ENCODE measurements around the gene PHC2. TPM values are rescaled to one million over a fixed set of nuclear protein-coding genes. Genes with fewer than 3 reads are reported as not detected.

The PHC2 gene
- total RNA-seq, 1 donor from 2014 or later = 65.0 TPM

DNA sequence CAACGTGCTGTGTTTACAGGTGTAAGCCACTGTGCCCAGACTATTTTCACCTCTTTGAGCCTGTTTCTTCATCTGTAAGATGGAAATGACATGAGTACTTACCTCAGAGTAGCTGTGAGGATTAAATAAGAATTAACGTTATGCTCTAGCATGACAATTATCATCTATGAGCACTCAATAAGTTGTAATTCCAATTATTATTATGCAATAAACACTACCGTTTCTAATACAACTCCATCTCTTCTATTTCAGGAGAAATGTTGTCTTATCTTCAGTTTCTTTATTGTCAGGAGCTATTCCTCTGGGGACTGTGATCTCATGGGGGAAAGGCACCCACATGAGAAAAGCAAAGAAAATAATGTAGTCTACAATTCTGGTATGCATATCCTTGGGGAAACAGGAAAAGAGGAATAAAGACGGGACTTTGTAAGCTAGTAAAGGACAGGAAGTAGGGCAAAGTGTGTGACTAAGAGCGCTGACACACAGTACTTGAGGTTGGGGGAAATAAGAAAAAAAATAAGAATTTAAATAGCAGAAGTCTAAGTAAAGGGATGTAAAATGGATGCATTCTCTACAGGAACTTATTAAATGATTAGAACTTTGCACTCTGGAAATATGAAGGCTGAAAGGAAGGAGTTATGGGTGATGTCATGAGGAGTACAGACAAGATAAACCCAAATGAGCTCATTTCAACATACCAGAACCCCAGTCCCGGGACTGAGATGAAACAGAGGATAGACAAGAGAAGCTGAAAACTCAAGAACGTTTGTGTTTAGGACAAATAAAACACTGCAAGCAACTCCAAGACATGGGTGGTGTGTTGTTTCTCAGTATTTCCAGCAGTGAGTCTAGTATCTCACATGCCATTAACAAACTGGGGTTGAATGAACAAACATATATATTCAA is 9.8 kb downstream of the PHC2 start:
- H3K9me3 ChIP-seq (ENCODE audit: low read depth) = peaks cover 3% of the 10 kb centered on the region
- H3F3A ChIP-seq (ENCODE audit: low read depth) = no peaks in the 10 kb centered on the region
- no peaks in the 10 kb centered on the region for H4K20me1 ChIP-seq (ENCODE audit: low read depth)
- Mint-ChIP-seq H3K4me3 (no peak overlapping the region), H3K4me1 (peaks cover 4% of the 10 kb centered on the region), H3K9me3 (peaks cover 17% of the 10 kb centered on the region), H3K27ac (peak overlapping the region; percentile 2), H3K27me3 (ENCODE audit: insufficient read depth, low read depth) (peaks cover 2% of the 10 kb centered on the region), H3K36me3 (peaks cover 2% of the 10 kb centered on the region)
- no peak overlapping the region for H3K4me2 ChIP-seq
- TF ChIP-seq EZH2 (IDR thresholded peaks at IDR 0.05) (no peak), EZH2phosphoT487 (IDR thresholded peaks at IDR 0.05) (no peak)
- TF ChIP-seq, protein P1, sequence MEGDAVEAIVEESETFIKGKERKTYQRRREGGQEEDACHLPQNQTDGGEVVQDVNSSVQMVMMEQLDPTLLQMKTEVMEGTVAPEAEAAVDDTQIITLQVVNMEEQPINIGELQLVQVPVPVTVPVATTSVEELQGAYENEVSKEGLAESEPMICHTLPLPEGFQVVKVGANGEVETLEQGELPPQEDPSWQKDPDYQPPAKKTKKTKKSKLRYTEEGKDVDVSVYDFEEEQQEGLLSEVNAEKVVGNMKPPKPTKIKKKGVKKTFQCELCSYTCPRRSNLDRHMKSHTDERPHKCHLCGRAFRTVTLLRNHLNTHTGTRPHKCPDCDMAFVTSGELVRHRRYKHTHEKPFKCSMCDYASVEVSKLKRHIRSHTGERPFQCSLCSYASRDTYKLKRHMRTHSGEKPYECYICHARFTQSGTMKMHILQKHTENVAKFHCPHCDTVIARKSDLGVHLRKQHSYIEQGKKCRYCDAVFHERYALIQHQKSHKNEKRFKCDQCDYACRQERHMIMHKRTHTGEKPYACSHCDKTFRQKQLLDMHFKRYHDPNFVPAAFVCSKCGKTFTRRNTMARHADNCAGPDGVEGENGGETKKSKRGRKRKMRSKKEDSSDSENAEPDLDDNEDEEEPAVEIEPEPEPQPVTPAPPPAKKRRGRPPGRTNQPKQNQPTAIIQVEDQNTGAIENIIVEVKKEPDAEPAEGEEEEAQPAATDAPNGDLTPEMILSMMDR (IDR thresholded peaks at IDR 0.05) = no peak
- no peaks in the 10 kb centered on the region for H3K36me3 ChIP-seq
- no peaks in the 10 kb centered on the region for H3K79me2 ChIP-seq (ENCODE audit: low read depth)
- no peak overlapping the region for H3K9ac ChIP-seq
- no peak overlapping the region for H3K27ac ChIP-seq
- H3K4me3 ChIP-seq = no peak overlapping the region
- H3K27me3 ChIP-seq = no peaks in the 10 kb centered on the region
- peaks cover 7% of the 10 kb centered on the region for H3K4me1 ChIP-seq
- H2AFZ ChIP-seq (replicated peaks) = no peak overlapping the region
- no peak for DNase-seq (ENCODE audit: low spot score)

DNA sequence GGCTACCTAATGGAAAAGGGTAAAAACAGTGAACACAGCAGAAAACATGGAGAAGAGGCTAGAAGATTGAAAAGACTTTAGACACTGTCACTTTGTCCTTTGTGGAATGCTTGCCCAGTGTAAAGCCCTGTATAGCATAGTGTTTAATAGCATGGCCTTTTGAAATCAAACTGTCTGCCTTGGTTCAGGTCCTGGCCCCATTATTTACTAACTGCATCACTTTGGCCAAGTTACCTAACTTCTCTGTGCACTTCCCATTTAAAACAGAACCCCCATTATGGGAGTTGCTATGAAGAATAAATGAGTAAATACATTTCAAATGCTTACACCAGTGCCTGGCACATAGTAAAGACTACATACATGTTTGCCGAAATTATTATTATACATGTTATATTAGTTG is 12.1 kb downstream of the PHC2 start:
- no peak overlapping the region for H3K4me2 ChIP-seq
- H3K27ac Mint-ChIP-seq = no peak overlapping the region
- no peaks in the 10 kb centered on the region for H3K27me3 ChIP-seq
- no peak overlapping the region for H2AFZ ChIP-seq (replicated peaks)
- H3K4me3 ChIP-seq = no peak overlapping the region
- H3K4me1 ChIP-seq = no peaks in the 10 kb centered on the region
- peaks cover 2% of the 10 kb centered on the region for H3K27me3 Mint-ChIP-seq (ENCODE audit: insufficient read depth, low read depth)
- peaks cover 12% of the 10 kb centered on the region for H3K9me3 ChIP-seq (ENCODE audit: low read depth)
- DNase-seq (ENCODE audit: low spot score) = no peak
- no peak overlapping the region for H3K27ac ChIP-seq
- H3K36me3 ChIP-seq = peaks cover 3% of the 10 kb centered on the region
- TF ChIP-seq, protein P1 (IDR thresholded peaks at IDR 0.05) = no peak
- TF ChIP-seq EZH2 (IDR thresholded peaks at IDR 0.05) = no peak
- no peak for TF ChIP-seq EZH2phosphoT487 (IDR thresholded peaks at IDR 0.05)
- no peaks in the 10 kb centered on the region for H3K79me2 ChIP-seq (ENCODE audit: low read depth)
- H3F3A ChIP-seq (ENCODE audit: low read depth) = no peaks in the 10 kb centered on the region
- no peak overlapping the region for H3K4me3 Mint-ChIP-seq
- H3K9ac ChIP-seq = no peak overlapping the region
- peaks cover 33% of the 10 kb centered on the region for H3K9me3 Mint-ChIP-seq
- peaks cover 3% of the 10 kb centered on the region for H3K36me3 Mint-ChIP-seq
- H3K4me1 Mint-ChIP-seq = no peaks in the 10 kb centered on the region
- H4K20me1 ChIP-seq (ENCODE audit: low read depth) = no peaks in the 10 kb centered on the region

DNA sequence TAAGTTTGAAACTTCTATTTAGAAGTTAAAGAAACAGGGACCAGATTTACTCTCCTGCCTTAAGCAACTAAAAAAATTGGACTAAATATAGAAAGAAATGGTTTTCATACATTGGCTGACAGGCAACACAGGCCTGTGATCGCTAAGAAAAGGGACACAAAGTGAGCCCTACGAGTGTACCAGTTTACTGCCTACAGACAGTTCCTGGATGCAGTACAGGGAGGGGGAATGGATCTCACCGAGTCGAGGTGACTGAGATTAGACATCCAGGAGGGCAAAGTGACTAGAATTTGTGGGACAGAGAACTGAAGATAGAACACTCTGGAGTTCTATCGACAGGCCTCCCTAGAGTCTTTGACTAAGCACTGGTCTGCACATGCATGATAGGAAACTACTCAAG is 16.0 kb downstream of the PHC2 start:
- Mint-ChIP-seq H3K27me3 (ENCODE audit: insufficient read depth, low read depth) (peaks cover 2% of the 10 kb centered on the region), H3K9me3 (peaks cover 27% of the 10 kb centered on the region), H3K4me1 (peaks cover 10% of the 10 kb centered on the region), H3K36me3 (peaks cover 3% of the 10 kb centered on the region), H3K27ac (no peak overlapping the region), H3K4me3 (no peak overlapping the region)
- Histone ChIP-seq H3K9ac (no peak overlapping the region), H3K27ac (no peak overlapping the region), H3K79me2 (ENCODE audit: low read depth) (no peaks in the 10 kb centered on the region), H3K4me1 (peaks cover 10% of the 10 kb centered on the region), H3K4me3 (no peak overlapping the region), H3K27me3 (no peaks in the 10 kb centered on the region), H3K36me3 (peaks cover 3% of the 10 kb centered on the region), H2AFZ (replicated peaks) (no peak overlapping the region), H3F3A (ENCODE audit: low read depth) (peaks cover 14% of the 10 kb centered on the region), H3K9me3 (ENCODE audit: low read depth) (peaks cover 12% of the 10 kb centered on the region), H3K4me2 (no peak overlapping the region), H4K20me1 (ENCODE audit: low read depth) (no peaks in the 10 kb centered on the region)
- no peak for TF ChIP-seq EZH2 (IDR thresholded peaks at IDR 0.05)
- TF ChIP-seq, protein P1 (IDR thresholded peaks at IDR 0.05) = no peak
- DNase-seq (ENCODE audit: low spot score) = no peak
